WTC11 (cell line): ENCODE measurements around the gene ARHGAP22. TPM values are rescaled to one million over a fixed set of nuclear protein-coding genes. Genes with fewer than 3 reads are reported as not detected.

Experiments
- ATAC-seq: fragments of 200-7000 bp; cut with Tn5 transposase; 2 replicates; pipeline ENCODE4 v1.10.0; 2021; ENCODE audit warnings: mild to moderate bottlenecking, moderate library complexity
- CTCF ChIA-PET: fragments of 300-600 bp; sonication (Branson Sonifier 250); formaldehyde crosslinking; loops from one replicate; lab custom pipeline; 2021; ENCODE audit warnings: antibody characterized with exemption; lab: Charles Lee
- POLR2A ChIA-PET: fragments of 350-600 bp; sonication (Branson Sonifier 250); formaldehyde crosslinking; loops from one replicate; lab custom pipeline; 2021; ENCODE audit warnings: antibody characterized with exemption; lab: Charles Lee
- DNase-seq: peaks from one replicate; pipeline ENCODE4 v3.0.0; 2021; ENCODE audit warnings: low spot score
- H3K27ac Mint-ChIP-seq: 2 replicates; pipeline ENCODE4 v1.8.0; 2021; ENCODE audit warnings: mixed read lengths
- H3K27me3 Mint-ChIP-seq: 2 replicates; pipeline ENCODE4 v1.8.0; 2021; ENCODE audit warnings: low read depth, mild to moderate bottlenecking, moderate library complexity, mixed read lengths
- H3K36me3 Mint-ChIP-seq: 2 replicates; pipeline ENCODE4 v1.8.0; 2021; ENCODE audit warnings: mixed read lengths
- H3K4me1 Mint-ChIP-seq: 2 replicates; pipeline ENCODE4 v1.8.0; 2022; ENCODE audit warnings: mixed read lengths
- H3K4me3 Mint-ChIP-seq: 2 replicates; pipeline ENCODE4 v1.8.0; 2021; ENCODE audit warnings: mild to moderate bottlenecking, moderate library complexity, mixed read lengths
- H3K9me3 Mint-ChIP-seq: 2 replicates; pipeline ENCODE4 v1.8.0; 2021; ENCODE audit warnings: mixed read lengths
- ELF4 ChIP-seq: sonication (generic); formaldehyde crosslinking; IDR thresholded peaks from 2 replicates; pipeline ENCODE4 v1.8.1; 2022; ENCODE audit warnings: low read depth, mild to moderate bottlenecking, moderate library complexity, missing genetic modification reagents
- ESRRA ChIP-seq: sonication (generic); formaldehyde crosslinking; IDR thresholded peaks from 2 replicates; pipeline ENCODE4 v1.8.1; 2022; ENCODE audit warnings: mild to moderate bottlenecking, missing genetic modification reagents, borderline replicate concordance
- JAZF1 ChIP-seq: fragments of 250-450 bp; sonication (Bioruptor Pico); IDR thresholded peaks from 2 replicates; pipeline ENCODE4 v1.9.0; 2021; ENCODE audit warnings: moderate library complexity, mild to moderate bottlenecking, inconsistent platforms
- NFE2L1 ChIP-seq: sonication (generic); formaldehyde crosslinking; IDR thresholded peaks from 2 replicates; pipeline ENCODE4 v1.8.1; 2023; ENCODE audit warnings: missing genetic modification reagents
- SP1 ChIP-seq: sonication (generic); formaldehyde crosslinking; conservative IDR thresholded peaks from 2 replicates; pipeline ENCODE4 v1.8.1; 2022; ENCODE audit warnings: missing genetic modification reagents
- TEAD1 ChIP-seq: sonication (generic); formaldehyde crosslinking; IDR thresholded peaks from 2 replicates; pipeline ENCODE4 v1.8.0; 2022; ENCODE audit warnings: mild to moderate bottlenecking, missing genetic modification reagents
- TEAD4 ChIP-seq: sonication (generic); formaldehyde crosslinking; IDR thresholded peaks from 2 replicates; pipeline ENCODE4 v1.8.0; 2022; ENCODE audit warnings: mild to moderate bottlenecking, missing genetic modification reagents
- ZBTB21 ChIP-seq: sonication (generic); formaldehyde crosslinking; IDR thresholded peaks from 2 replicates; pipeline ENCODE4 v1.8.1; 2023; ENCODE audit warnings: mild to moderate bottlenecking, missing genetic modification reagents, borderline replicate concordance
- ZNF219 ChIP-seq: sonication (generic); formaldehyde crosslinking; IDR thresholded peaks from 2 replicates; pipeline ENCODE4 v1.8.0; 2023; ENCODE audit warnings: missing genetic modification reagents, mild to moderate bottlenecking, borderline replicate concordance
- ZNF423 ChIP-seq: fragments of 250-450 bp; sonication (Bioruptor Pico); IDR thresholded peaks from 2 replicates; pipeline ENCODE4 v2.1.2; 2022; ENCODE audit warnings: mild to moderate bottlenecking, moderate library complexity
- total RNA-seq: library from RNA; stranded (reverse); gene quantifications from 3 replicates; pipeline ENCODE4 v1.2.3, GENCODE V29; 2021
- TF ChIP-seq, protein P1 (sequence below): sonication (generic); formaldehyde crosslinking; IDR thresholded peaks from 2 replicates; pipeline ENCODE4 v1.8.0; 2023; ENCODE audit warnings: missing genetic modification reagents
- TF ChIP-seq, protein P2 (sequence below): sonication (generic); formaldehyde crosslinking; IDR thresholded peaks from 2 replicates; pipeline ENCODE4 v1.8.0; 2022; ENCODE audit warnings: mild to moderate bottlenecking, missing genetic modification reagents
- TF ChIP-seq, protein P3 (sequence below): sonication (generic); formaldehyde crosslinking; IDR thresholded peaks from 2 replicates; pipeline ENCODE4 v1.8.0; 2022; ENCODE audit warnings: mild to moderate bottlenecking, missing genetic modification reagents
- TF ChIP-seq, protein P4 (sequence below): sonication (generic); formaldehyde crosslinking; conservative IDR thresholded peaks from 2 replicates; pipeline ENCODE4 v1.8.1; 2023; ENCODE audit warnings: mild to moderate bottlenecking, low read depth, missing genetic modification reagents, moderate library complexity
- TF ChIP-seq, protein P5 (sequence below): sonication (generic); formaldehyde crosslinking; IDR thresholded peaks from 2 replicates; pipeline ENCODE4 v1.8.1; 2022; ENCODE audit warnings: low read depth, mild to moderate bottlenecking, moderate library complexity, missing genetic modification reagents, borderline replicate concordance
- TF ChIP-seq, protein P6 (sequence below): sonication (generic); formaldehyde crosslinking; IDR thresholded peaks from 2 replicates; pipeline ENCODE4 v1.8.0; 2023; ENCODE audit warnings: mild to moderate bottlenecking, missing genetic modification reagents
- TF ChIP-seq, protein P7 (sequence below): sonication (generic); formaldehyde crosslinking; IDR thresholded peaks from 2 replicates; pipeline ENCODE4 v1.8.1; 2023; ENCODE audit warnings: mild to moderate bottlenecking, missing genetic modification reagents, moderate library complexity
- TF ChIP-seq, protein P8 (sequence below): fragments of 250-450 bp; sonication (Bioruptor Pico); IDR thresholded peaks from 2 replicates; pipeline ENCODE4 v1.9.0; 2021; ENCODE audit warnings: moderate library complexity, mild to moderate bottlenecking, inconsistent platforms, borderline replicate concordance
- TF ChIP-seq, protein P9 (sequence below): fragments of 250-450 bp; sonication (Bioruptor Pico); IDR thresholded peaks from 2 replicates; pipeline ENCODE4 v1.9.0; 2021; ENCODE audit warnings: mild to moderate bottlenecking

ARHGAP22 gene
- total RNA-seq, 1 experiment from 2014 or later = 8.6 TPM

DNA sequence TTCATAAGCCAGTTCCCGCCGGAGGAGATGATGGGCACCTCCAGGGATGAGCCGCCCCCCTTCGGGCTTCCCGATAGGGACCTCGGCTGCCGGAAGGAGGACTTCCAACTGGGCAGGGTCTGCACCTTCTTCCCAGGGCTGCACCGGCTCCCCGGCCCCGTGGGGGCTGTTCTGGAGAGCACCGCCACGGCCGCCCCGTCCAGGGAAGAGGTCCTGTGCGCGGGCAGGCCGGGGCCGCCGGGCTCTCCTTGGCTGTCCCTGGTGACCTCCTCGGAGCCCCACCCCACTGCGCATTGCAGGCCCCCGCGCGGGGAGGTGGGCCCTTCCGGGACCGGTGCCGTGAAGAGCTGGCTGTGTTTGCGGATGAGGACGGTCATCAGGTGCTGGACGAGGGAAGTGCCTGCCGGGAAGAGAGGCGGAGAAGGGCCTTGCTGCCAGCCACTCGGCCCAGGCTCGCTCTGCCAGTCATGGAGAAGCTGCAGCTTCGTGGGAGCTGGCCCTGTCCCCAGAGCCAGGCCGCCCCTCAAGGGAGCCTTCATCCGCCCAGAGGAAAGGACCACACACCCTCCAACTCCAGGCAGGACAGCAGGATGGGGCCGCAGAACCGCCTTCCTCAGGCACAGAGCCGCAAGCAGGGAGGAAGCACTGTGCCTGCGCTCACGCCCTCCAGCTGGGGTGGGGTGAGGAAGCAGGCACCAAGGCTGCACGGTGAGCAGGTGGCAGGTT lies 154.0 kb downstream of the ARHGAP22 start (continued):
- TF ChIP-seq, protein P1, sequence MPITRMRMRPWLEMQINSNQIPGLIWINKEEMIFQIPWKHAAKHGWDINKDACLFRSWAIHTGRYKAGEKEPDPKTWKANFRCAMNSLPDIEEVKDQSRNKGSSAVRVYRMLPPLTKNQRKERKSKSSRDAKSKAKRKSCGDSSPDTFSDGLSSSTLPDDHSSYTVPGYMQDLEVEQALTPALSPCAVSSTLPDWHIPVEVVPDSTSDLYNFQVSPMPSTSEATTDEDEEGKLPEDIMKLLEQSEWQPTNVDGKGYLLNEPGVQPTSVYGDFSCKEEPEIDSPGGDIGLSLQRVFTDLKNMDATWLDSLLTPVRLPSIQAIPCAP (CRISPR knock-in tag) = no peak
- TF ChIP-seq, protein P2, sequence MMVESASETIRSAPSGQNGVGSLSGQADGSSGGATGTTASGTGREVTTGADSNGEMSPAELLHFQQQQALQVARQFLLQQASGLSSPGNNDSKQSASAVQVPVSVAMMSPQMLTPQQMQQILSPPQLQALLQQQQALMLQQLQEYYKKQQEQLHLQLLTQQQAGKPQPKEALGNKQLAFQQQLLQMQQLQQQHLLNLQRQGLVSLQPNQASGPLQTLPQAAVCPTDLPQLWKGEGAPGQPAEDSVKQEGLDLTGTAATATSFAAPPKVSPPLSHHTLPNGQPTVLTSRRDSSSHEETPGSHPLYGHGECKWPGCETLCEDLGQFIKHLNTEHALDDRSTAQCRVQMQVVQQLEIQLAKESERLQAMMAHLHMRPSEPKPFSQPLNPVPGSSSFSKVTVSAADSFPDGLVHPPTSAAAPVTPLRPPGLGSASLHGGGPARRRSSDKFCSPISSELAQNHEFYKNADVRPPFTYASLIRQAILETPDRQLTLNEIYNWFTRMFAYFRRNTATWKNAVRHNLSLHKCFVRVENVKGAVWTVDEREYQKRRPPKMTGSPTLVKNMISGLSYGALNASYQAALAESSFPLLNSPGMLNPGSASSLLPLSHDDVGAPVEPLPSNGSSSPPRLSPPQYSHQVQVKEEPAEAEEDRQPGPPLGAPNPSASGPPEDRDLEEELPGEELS = no peak
- TF ChIP-seq TEAD1 (CRISPR knock-in tag) (no peak), ZNF219 (CRISPR knock-in tag) (no peak), TEAD4 (CRISPR knock-in tag) (no peak)
- TF ChIP-seq, protein P3, sequence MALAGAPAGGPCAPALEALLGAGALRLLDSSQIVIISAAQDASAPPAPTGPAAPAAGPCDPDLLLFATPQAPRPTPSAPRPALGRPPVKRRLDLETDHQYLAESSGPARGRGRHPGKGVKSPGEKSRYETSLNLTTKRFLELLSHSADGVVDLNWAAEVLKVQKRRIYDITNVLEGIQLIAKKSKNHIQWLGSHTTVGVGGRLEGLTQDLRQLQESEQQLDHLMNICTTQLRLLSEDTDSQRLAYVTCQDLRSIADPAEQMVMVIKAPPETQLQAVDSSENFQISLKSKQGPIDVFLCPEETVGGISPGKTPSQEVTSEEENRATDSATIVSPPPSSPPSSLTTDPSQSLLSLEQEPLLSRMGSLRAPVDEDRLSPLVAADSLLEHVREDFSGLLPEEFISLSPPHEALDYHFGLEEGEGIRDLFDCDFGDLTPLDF (CRISPR knock-in tag) = no peak
- TF ChIP-seq, protein P4, sequence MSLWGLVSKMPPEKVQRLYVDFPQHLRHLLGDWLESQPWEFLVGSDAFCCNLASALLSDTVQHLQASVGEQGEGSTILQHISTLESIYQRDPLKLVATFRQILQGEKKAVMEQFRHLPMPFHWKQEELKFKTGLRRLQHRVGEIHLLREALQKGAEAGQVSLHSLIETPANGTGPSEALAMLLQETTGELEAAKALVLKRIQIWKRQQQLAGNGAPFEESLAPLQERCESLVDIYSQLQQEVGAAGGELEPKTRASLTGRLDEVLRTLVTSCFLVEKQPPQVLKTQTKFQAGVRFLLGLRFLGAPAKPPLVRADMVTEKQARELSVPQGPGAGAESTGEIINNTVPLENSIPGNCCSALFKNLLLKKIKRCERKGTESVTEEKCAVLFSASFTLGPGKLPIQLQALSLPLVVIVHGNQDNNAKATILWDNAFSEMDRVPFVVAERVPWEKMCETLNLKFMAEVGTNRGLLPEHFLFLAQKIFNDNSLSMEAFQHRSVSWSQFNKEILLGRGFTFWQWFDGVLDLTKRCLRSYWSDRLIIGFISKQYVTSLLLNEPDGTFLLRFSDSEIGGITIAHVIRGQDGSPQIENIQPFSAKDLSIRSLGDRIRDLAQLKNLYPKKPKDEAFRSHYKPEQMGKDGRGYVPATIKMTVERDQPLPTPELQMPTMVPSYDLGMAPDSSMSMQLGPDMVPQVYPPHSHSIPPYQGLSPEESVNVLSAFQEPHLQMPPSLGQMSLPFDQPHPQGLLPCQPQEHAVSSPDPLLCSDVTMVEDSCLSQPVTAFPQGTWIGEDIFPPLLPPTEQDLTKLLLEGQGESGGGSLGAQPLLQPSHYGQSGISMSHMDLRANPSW = no peak

DNA sequence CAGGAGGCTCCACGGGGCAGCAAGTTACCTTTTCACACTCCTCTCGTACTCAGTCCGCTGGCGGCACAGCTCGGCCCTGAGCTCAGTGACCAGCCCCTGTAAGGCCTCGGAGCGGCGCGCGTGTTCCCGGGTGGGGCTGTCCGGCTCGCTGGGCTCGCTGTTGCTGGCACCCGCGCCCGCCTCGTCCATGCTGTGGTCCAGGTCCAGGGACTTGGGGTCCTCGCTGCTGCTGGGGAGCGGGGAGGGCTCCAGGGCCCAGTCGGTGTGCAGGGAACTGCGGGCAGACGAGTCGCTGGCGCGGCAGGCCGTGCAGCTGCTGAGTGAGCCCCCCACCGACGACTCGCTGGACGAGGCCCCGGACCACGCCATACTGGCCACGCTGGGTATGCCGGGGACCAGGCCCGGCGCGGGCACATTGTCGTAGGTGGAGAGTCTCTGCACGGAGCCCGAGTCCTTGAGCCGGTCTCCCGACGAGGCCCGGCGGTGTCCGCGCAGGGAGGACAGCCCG lies 154.6 kb downstream of the ARHGAP22 start:
- DNase-seq (no peak), ATAC-seq (no peak)
- no peak for TF ChIP-seq ZNF423 (CRISPR knock-in tag)
- TF ChIP-seq JAZF1 (CRISPR knock-in tag) = no peak
- no peak for TF ChIP-seq ZBTB21
- TF ChIP-seq, protein P5, sequence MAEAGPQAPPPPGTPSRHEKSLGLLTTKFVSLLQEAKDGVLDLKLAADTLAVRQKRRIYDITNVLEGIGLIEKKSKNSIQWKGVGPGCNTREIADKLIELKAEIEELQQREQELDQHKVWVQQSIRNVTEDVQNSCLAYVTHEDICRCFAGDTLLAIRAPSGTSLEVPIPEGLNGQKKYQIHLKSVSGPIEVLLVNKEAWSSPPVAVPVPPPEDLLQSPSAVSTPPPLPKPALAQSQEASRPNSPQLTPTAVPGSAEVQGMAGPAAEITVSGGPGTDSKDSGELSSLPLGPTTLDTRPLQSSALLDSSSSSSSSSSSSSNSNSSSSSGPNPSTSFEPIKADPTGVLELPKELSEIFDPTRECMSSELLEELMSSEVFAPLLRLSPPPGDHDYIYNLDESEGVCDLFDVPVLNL (CRISPR knock-in tag) = no peak
- no peak for TF ChIP-seq ESRRA (CRISPR knock-in tag)
- TF ChIP-seq, protein P6, sequence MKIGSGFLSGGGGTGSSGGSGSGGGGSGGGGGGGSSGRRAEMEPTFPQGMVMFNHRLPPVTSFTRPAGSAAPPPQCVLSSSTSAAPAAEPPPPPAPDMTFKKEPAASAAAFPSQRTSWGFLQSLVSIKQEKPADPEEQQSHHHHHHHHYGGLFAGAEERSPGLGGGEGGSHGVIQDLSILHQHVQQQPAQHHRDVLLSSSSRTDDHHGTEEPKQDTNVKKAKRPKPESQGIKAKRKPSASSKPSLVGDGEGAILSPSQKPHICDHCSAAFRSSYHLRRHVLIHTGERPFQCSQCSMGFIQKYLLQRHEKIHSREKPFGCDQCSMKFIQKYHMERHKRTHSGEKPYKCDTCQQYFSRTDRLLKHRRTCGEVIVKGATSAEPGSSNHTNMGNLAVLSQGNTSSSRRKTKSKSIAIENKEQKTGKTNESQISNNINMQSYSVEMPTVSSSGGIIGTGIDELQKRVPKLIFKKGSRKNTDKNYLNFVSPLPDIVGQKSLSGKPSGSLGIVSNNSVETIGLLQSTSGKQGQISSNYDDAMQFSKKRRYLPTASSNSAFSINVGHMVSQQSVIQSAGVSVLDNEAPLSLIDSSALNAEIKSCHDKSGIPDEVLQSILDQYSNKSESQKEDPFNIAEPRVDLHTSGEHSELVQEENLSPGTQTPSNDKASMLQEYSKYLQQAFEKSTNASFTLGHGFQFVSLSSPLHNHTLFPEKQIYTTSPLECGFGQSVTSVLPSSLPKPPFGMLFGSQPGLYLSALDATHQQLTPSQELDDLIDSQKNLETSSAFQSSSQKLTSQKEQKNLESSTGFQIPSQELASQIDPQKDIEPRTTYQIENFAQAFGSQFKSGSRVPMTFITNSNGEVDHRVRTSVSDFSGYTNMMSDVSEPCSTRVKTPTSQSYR (CRISPR knock-in tag) = no peak
- no peak for TF ChIP-seq ELF4
- TF ChIP-seq, protein P7, sequence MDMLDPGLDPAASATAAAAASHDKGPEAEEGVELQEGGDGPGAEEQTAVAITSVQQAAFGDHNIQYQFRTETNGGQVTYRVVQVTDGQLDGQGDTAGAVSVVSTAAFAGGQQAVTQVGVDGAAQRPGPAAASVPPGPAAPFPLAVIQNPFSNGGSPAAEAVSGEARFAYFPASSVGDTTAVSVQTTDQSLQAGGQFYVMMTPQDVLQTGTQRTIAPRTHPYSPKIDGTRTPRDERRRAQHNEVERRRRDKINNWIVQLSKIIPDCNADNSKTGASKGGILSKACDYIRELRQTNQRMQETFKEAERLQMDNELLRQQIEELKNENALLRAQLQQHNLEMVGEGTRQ (CRISPR knock-in tag) = no peak
- TF ChIP-seq, protein P8, sequence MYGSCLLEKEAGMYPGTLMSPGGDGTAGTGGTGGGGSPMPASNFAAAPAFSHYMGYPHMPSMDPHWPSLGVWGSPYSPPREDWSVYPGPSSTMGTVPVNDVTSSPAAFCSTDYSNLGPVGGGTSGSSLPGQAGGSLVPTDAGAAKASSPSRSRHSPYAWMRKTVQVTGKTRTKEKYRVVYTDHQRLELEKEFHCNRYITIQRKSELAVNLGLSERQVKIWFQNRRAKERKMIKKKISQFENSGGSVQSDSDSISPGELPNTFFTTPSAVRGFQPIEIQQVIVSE (CRISPR knock-in tag) = no peak
- TF ChIP-seq NFE2L1 (CRISPR knock-in tag) = no peak
- no peak for TF ChIP-seq SP1 (CRISPR knock-in tag)
- TF ChIP-seq, protein P9, sequence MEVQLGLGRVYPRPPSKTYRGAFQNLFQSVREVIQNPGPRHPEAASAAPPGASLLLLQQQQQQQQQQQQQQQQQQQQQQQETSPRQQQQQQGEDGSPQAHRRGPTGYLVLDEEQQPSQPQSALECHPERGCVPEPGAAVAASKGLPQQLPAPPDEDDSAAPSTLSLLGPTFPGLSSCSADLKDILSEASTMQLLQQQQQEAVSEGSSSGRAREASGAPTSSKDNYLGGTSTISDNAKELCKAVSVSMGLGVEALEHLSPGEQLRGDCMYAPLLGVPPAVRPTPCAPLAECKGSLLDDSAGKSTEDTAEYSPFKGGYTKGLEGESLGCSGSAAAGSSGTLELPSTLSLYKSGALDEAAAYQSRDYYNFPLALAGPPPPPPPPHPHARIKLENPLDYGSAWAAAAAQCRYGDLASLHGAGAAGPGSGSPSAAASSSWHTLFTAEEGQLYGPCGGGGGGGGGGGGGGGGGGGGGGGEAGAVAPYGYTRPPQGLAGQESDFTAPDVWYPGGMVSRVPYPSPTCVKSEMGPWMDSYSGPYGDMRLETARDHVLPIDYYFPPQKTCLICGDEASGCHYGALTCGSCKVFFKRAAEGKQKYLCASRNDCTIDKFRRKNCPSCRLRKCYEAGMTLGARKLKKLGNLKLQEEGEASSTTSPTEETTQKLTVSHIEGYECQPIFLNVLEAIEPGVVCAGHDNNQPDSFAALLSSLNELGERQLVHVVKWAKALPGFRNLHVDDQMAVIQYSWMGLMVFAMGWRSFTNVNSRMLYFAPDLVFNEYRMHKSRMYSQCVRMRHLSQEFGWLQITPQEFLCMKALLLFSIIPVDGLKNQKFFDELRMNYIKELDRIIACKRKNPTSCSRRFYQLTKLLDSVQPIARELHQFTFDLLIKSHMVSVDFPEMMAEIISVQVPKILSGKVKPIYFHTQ = no peak
- ChIA-PET POLR2A (no interaction called here), CTCF (interaction anchor here (1.1 kb wide), 1 partner anchor 59 kb away, joined by 5 read pairs; no protein-coding TSS in a partner anchor)
- Mint-ChIP-seq H3K9me3 (no peaks in the 10 kb centered on the region), H3K4me1 (peaks cover 6% of the 10 kb centered on the region; the same call in 1 of the 2 replicates), H3K27ac (no peak overlapping the region), H3K4me3 (no peak overlapping the region), H3K27me3 (no peaks in the 10 kb centered on the region), H3K36me3 (no peaks in the 10 kb centered on the region)
